SK-N-SH treated with all-trans-retinoic acid at 6 μM for 48 hours (cell line): ENCODE measurements around the gene SNX32.

Source experiments
- ATAC-seq: fragments of 200-7000 bp; cut with Tn5 transposase; 3 replicates; pipeline ENCODE4 v1.9.1; 2020; ENCODE audit warnings: mild to moderate bottlenecking, moderate library complexity
- ARNTL ChIP-seq: fragments of 450-650 bp; formaldehyde crosslinking; IDR thresholded peaks from 2 replicates; pipeline ENCODE4 v1.5.0; 2020; ENCODE audit warnings: low read depth, mild to moderate bottlenecking, moderate library complexity, borderline replicate concordance
- BACH2 ChIP-seq: fragments of 250-450 bp; sonication (Bioruptor Pico); IDR thresholded peaks from 2 replicates; pipeline ENCODE4 v1.9.0; 2021; ENCODE audit warnings: mild to moderate bottlenecking, borderline replicate concordance
- CREB5 ChIP-seq: fragments of 250-450 bp; sonication (Bioruptor Pico); IDR thresholded peaks from 2 replicates; pipeline ENCODE4 v1.5.1; 2020; ENCODE audit warnings: low read depth, mild to moderate bottlenecking, moderate library complexity
- CSDC2 ChIP-seq: fragments of 250-450 bp; sonication (Bioruptor Pico); IDR thresholded peaks from 2 replicates; pipeline ENCODE4 v1.5.0; 2020; ENCODE audit warnings: mild to moderate bottlenecking, moderate library complexity
- GLIS3 ChIP-seq: fragments of 250-450 bp; sonication (Bioruptor Pico); IDR thresholded peaks from 2 replicates; pipeline ENCODE4 v1.5.0; 2020; ENCODE audit warnings: mild to moderate bottlenecking, moderate library complexity
- ISL1 ChIP-seq: fragments of 250-450 bp; sonication (Bioruptor Pico); IDR thresholded peaks from 2 replicates; pipeline ENCODE4 v2.1.2; 2022; ENCODE audit warnings: mild to moderate bottlenecking, moderate library complexity
- OSR1 ChIP-seq: fragments of 250-450 bp; sonication (Bioruptor Pico); IDR thresholded peaks from 2 replicates; pipeline ENCODE4 v1.8.0; 2022; ENCODE audit warnings: moderate library complexity, mild to moderate bottlenecking, inconsistent platforms
- PATZ1 ChIP-seq: fragments of 250-450 bp; sonication (Bioruptor Pico); IDR thresholded peaks from 2 replicates; pipeline ENCODE4 v1.8.0; 2020; ENCODE audit warnings: mild to moderate bottlenecking, moderate library complexity, borderline replicate concordance
- POU6F1 ChIP-seq: fragments of 250-450 bp; sonication (Bioruptor Pico); IDR thresholded peaks from 2 replicates; pipeline ENCODE4 v1.8.0; 2021; ENCODE audit warnings: low read depth, mild to moderate bottlenecking, moderate library complexity, borderline replicate concordance
- PPARA ChIP-seq: fragments of 250-450 bp; sonication (Bioruptor Pico); IDR thresholded peaks from 2 replicates; pipeline ENCODE4 v1.5.0; 2020; ENCODE audit warnings: mild to moderate bottlenecking, borderline replicate concordance
- RARB ChIP-seq: fragments of 250-450 bp; sonication (Bioruptor Pico); IDR thresholded peaks from 2 replicates; pipeline ENCODE4 v1.8.0; 2021; ENCODE audit warnings: mild to moderate bottlenecking, moderate library complexity
- SNAI2 ChIP-seq: fragments of 250-450 bp; sonication (Bioruptor Pico); IDR thresholded peaks from 2 replicates; pipeline ENCODE4 v1.5.0; 2020; ENCODE audit warnings: mild to moderate bottlenecking, moderate library complexity
- TCF4 ChIP-seq: fragments of 250-450 bp; sonication (Bioruptor Pico); IDR thresholded peaks from 2 replicates; pipeline ENCODE4 v1.8.0; 2021; ENCODE audit warnings: mild to moderate bottlenecking, moderate library complexity, borderline replicate concordance
- TOX ChIP-seq: fragments of 250-450 bp; sonication (Bioruptor Pico); IDR thresholded peaks from 2 replicates; pipeline ENCODE4 v1.8.0; 2021; ENCODE audit warnings: mild to moderate bottlenecking, moderate library complexity, borderline replicate concordance
- TSHZ2 ChIP-seq: fragments of 250-450 bp; sonication (Bioruptor Pico); IDR thresholded peaks from 2 replicates; pipeline ENCODE4 v1.5.0; 2020; ENCODE audit warnings: mild to moderate bottlenecking, moderate library complexity
- ZC3H10 ChIP-seq: fragments of 250-450 bp; sonication (Bioruptor Pico); IDR thresholded peaks from 2 replicates; pipeline ENCODE4 v1.5.1; 2021; ENCODE audit warnings: mild to moderate bottlenecking, moderate library complexity
- ZFP3 ChIP-seq: fragments of 250-450 bp; sonication (Bioruptor Pico); IDR thresholded peaks from 2 replicates; pipeline ENCODE4 v1.5.0; 2020; ENCODE audit warnings: mild to moderate bottlenecking, moderate library complexity
- ZFP30 ChIP-seq: fragments of 450-650 bp; formaldehyde crosslinking; IDR thresholded peaks from 2 replicates; pipeline ENCODE4 v1.5.0; 2022; ENCODE audit warnings: mild to moderate bottlenecking, moderate library complexity
- ZNF565 ChIP-seq: fragments of 450-650 bp; formaldehyde crosslinking; conservative IDR thresholded peaks from 2 replicates; pipeline ENCODE4 v1.5.0; 2020; ENCODE audit warnings: low read depth, mild to moderate bottlenecking, moderate library complexity
- ZNF70 ChIP-seq: fragments of 450-650 bp; formaldehyde crosslinking; IDR thresholded peaks from 2 replicates; pipeline ENCODE4 v1.5.0; 2020; ENCODE audit warnings: mild to moderate bottlenecking, moderate library complexity
- TF ChIP-seq, protein P1 (sequence below): fragments of 250-450 bp; sonication (Bioruptor Pico); IDR thresholded peaks from 2 replicates; pipeline ENCODE4 v1.5.1; 2021; ENCODE audit warnings: mild to moderate bottlenecking, moderate library complexity

Gene SNX32

GRCh38 chr11:65811764-65812475, 21.8 kb upstream of the SNX32 start (continued):
- no peak for TF ChIP-seq ZNF565 (CRISPR knock-in tag)

DNA sequence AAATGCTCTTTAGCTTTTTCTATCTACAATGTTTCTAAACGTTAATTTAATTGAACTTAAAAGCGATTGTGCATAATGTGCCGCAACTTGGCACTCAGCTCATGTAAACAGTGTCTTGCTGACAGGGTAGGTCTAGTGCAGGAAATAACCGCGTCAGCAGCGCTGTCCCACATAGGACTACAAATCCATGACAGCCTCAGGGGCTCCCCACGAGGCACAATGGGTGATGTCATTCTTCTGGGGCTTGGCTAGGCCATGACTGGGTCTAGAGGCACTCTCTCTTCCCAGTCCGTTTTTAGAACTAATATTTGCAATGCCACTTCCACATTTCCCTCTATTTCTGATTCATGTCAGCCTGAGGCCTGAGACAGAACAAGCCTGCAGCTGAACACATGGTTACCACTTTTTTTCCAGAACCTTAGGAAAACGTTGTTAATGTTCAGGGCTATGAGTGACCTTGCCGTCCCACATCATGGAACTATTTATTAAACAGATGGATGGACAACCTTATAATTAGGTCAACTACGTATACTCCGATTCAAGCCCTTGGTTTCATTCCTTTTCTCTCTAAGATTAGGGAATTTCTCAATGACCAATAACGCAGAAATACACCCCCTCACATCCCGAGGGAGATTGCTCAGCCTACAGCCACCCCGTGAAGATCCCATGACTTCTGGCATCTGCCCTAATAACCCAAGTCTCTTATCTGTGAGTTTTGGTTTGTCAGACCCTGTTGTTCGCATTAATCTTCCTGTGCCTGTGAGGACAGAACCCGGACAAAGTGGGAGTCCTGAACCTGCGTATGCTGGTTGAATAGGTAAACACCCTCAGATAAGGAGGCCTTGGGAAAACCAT, 19.4 kb upstream of the SNX32 start:
- TF ChIP-seq, protein P1, sequence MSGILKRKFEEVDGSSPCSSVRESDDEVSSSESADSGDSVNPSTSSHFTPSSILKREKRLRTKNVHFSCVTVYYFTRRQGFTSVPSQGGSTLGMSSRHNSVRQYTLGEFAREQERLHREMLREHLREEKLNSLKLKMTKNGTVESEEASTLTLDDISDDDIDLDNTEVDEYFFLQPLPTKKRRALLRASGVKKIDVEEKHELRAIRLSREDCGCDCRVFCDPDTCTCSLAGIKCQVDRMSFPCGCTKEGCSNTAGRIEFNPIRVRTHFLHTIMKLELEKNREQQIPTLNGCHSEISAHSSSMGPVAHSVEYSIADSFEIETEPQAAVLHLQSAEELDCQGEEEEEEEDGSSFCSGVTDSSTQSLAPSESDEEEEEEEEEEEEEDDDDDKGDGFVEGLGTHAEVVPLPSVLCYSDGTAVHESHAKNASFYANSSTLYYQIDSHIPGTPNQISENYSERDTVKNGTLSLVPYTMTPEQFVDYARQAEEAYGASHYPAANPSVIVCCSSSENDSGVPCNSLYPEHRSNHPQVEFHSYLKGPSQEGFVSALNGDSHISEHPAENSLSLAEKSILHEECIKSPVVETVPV (CRISPR knock-in tag) = no peak
- TF ChIP-seq SNAI2 (CRISPR knock-in tag) = no peak
- no peak for TF ChIP-seq ZC3H10 (CRISPR knock-in tag)
- TF ChIP-seq OSR1 (CRISPR knock-in tag) = no peak
- no peak for TF ChIP-seq TOX
- no peak for TF ChIP-seq TSHZ2 (CRISPR knock-in tag)
- no peak for TF ChIP-seq ZNF565 (CRISPR knock-in tag)
- no peak for TF ChIP-seq RARB (CRISPR knock-in tag)
- TF ChIP-seq CSDC2 = no peak
- TF ChIP-seq ARNTL = no peak
- no peak for TF ChIP-seq PPARA (CRISPR knock-in tag)
- TF ChIP-seq ZNF70 (CRISPR knock-in tag) = no peak
- TF ChIP-seq BACH2 (CRISPR knock-in tag) = no peak
- ATAC-seq = no peak

DNA sequence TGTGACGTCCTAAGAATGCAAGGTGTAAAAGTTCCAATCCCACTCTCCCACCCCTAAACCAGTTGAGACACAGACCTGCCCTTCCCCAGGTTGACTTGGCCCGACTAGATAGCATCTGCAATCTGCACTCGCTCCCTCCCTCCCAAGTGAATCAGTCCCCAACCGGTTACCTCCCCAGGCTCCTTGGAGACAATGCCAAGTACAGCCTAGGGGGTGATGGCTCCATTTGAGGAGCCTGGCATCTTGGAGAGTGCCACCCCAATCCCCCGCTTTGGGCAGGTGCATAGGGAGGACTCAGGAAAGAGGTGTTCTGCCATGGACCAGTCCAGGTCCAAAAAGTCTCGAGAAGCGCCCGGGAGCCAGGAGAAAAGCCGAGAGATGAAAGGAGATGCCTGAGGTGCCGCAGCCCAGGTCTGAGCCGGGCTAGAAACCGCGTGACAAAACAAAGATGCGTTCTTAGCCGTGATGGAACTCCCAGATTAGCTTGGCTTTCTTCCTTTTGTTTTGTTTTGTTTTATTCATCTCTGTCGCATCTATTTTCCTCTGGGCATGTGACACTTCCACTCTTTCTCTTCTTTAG, 18.7 kb upstream of the SNX32 start:
- TF ChIP-seq ARNTL = no peak
- TF ChIP-seq TSHZ2 (CRISPR knock-in tag) = no peak
- TF ChIP-seq CREB5 (CRISPR knock-in tag) = no peak
- no peak for TF ChIP-seq CSDC2
- TF ChIP-seq ISL1 (CRISPR knock-in tag) = no peak
- no peak for TF ChIP-seq POU6F1 (CRISPR knock-in tag)
- no peak for TF ChIP-seq GLIS3 (CRISPR knock-in tag)
- no peak for TF ChIP-seq PATZ1
- TF ChIP-seq ZFP30 (CRISPR knock-in tag) = no peak
- TF ChIP-seq ZFP3 (CRISPR knock-in tag) = no peak
- TF ChIP-seq ZC3H10 (CRISPR knock-in tag) = no peak
- no peak for TF ChIP-seq PPARA (CRISPR knock-in tag)
- TF ChIP-seq ZNF565 (CRISPR knock-in tag) = no peak
- no peak for TF ChIP-seq ZNF70 (CRISPR knock-in tag)
- no peak for TF ChIP-seq SNAI2 (CRISPR knock-in tag)
- no peak for TF ChIP-seq TCF4 (CRISPR knock-in tag)
- TF ChIP-seq, protein P1 (CRISPR knock-in tag) = no peak
- no peak for TF ChIP-seq BACH2 (CRISPR knock-in tag)
- ATAC-seq = no peak
